ENCODE results near the gene GABBR2. TPM values are rescaled to one million over a fixed set of nuclear protein-coding genes. Genes with fewer than 3 reads are reported as not detected.

Gene GABBR2
- total and polyA plus RNA-seq, 9 of the 15 experiments (the other 6 are each of a cell fraction or from before 2014, with no cell fraction given) = 0.15 to 1.9 (median 0.32) TPM

DNA sequence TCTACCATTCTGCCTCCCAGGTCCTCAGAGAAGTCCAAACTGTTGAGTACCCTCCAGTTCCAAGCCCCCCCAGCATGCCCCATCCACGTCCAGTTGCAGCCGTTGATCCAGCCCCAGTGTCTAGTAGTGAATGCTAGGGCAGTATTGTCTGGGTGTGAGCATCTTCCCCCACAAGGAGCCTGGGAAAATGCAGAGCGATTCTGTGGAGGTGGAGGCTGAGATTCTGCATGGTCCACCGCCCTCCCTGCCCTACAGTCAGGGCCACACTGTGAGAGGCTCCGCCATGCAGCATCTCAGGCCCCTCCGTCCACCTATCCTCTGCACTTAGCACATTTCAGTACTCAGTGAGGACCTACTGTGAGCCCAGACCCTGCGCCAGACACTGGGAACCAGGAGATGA, 135.9 kb downstream of the GABBR2 start:
- TF ChIP-seq SMARCE1 (IDR thresholded peaks at IDR 0.05) = no peak
- TF ChIP-seq SMARCB1 (IDR thresholded peaks at IDR 0.05; ENCODE audit: insufficient read length, low read depth) = no peak
- TF ChIP-seq ZNF217 (CRISPR knock-in tag; IDR thresholded peaks at IDR 0.05) = no peak
- TF ChIP-seq ZNF507 (tag; conservative IDR thresholded peaks at IDR 0.05) = no peak
- no peak for TF ChIP-seq ZNF140 (CRISPR knock-in tag; IDR thresholded peaks at IDR 0.05)
- no peak for TF ChIP-seq GTF2F1 (IDR thresholded peaks at IDR 0.05; ENCODE audit: low read depth, low read length)
- TF ChIP-seq, protein P1, sequence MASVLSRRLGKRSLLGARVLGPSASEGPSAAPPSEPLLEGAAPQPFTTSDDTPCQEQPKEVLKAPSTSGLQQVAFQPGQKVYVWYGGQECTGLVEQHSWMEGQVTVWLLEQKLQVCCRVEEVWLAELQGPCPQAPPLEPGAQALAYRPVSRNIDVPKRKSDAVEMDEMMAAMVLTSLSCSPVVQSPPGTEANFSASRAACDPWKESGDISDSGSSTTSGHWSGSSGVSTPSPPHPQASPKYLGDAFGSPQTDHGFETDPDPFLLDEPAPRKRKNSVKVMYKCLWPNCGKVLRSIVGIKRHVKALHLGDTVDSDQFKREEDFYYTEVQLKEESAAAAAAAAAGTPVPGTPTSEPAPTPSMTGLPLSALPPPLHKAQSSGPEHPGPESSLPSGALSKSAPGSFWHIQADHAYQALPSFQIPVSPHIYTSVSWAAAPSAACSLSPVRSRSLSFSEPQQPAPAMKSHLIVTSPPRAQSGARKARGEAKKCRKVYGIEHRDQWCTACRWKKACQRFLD (CRISPR knock-in tag; IDR thresholded peaks at IDR 0.05) = no peak
- no peak for TF ChIP-seq ILK (tag; IDR thresholded peaks at IDR 0.05; ENCODE audit: borderline replicate concordance, low read depth)
- no peak for TF ChIP-seq MAFK (IDR thresholded peaks at IDR 0.05; ENCODE audit: low read length)
- TF ChIP-seq RBM22 (IDR thresholded peaks at IDR 0.05; ENCODE audit: low read depth, low read length, poor library complexity, severe bottlenecking) = no peak
- TF ChIP-seq, protein P2, sequence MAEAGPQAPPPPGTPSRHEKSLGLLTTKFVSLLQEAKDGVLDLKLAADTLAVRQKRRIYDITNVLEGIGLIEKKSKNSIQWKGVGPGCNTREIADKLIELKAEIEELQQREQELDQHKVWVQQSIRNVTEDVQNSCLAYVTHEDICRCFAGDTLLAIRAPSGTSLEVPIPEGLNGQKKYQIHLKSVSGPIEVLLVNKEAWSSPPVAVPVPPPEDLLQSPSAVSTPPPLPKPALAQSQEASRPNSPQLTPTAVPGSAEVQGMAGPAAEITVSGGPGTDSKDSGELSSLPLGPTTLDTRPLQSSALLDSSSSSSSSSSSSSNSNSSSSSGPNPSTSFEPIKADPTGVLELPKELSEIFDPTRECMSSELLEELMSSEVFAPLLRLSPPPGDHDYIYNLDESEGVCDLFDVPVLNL (CRISPR knock-in tag; IDR thresholded peaks at IDR 0.05; ENCODE audit: low read depth) = no peak
- no peak for TF ChIP-seq ARID1B (IDR thresholded peaks at IDR 0.05)
- 78% methylated on average over 7 of the region's 7 CpGs for WGBS (ENCODE audit: insufficient coverage, low coverage, missing lambda C conversion rate)
- CTCF ChIA-PET (ENCODE audit: low intra/inter-chr PET ratio) = no interaction called here
- Histone ChIP-seq H3K36me3 (ENCODE audit: control insufficient read depth, insufficient read depth, low read length) (no peaks in the 10 kb centered on the region), H3K9me1 (ENCODE audit: control insufficient read depth, insufficient read depth, low read length) (peaks cover 3% of the 10 kb centered on the region), H3K4me1 (replicated peaks in 1 of 2; ENCODE audit: control insufficient read depth in 2 of 2, insufficient read depth in 2 of 2, low read length in 2 of 2) (peaks cover 14 to 21% of the 10 kb centered on the region in 2 experiments), H3K4me2 (ENCODE audit: insufficient read depth, low read length) (no peak overlapping the region), H3K4me3 (no peak overlapping the region), H3K9me3 (replicated peaks; ENCODE audit: control insufficient read depth, insufficient read depth, low read depth, low read length) (no peaks in the 10 kb centered on the region; the same call in 1 of the 2 replicates), H4K20me1 (replicated peaks; ENCODE audit: control insufficient read depth, insufficient read depth, low read length) (0 out of 2 replicates have a peak, but pooled peaks cover 3% of the 10 kb centered on the region), H3K79me2 (ENCODE audit: control insufficient read depth, insufficient read depth, low read length) (no peaks in the 10 kb centered on the region), H2AFZ (ENCODE audit: low read depth, low read length) (no peak overlapping the region), H3K27me3 (ENCODE audit: control insufficient read depth in 2 of 2, insufficient read depth in 2 of 2, low read length in 2 of 2) (no peaks in the 10 kb centered on the region; a peak in 1 of 5 replicates), H3K27ac (ENCODE audit: extremely low read depth, low read depth, low read length) (no peak overlapping the region), H3K9ac (ENCODE audit: insufficient read depth in 1 of 2, low read depth in 2 of 2, low read length in 2 of 2) (no peak overlapping the region)
- intact Hi-C loops (cut with micrococcal nuclease) = loop anchor here (10.0 kb wide), 1 partner anchor 258 kb away; no protein-coding TSS in a partner anchor
- ATAC-seq (no peak), FAIRE-seq (no peak), DNase-seq (ENCODE audit: extremely low read depth in 1 of 4, low spot score in 3 of 4) (no peak)
- in situ Hi-C loops (cut with MboI) = no loop called here
- POLR2A ChIA-PET = interaction anchor here (1.1 to 1.6 kb wide), 2 partner anchors 13 to 31 kb away, joined by 4 to 5 read pairs; no protein-coding TSS in a partner anchor
- BruUV-seq (replicated peaks) = no TSS peak

Data from K562 (cell line).